ENCODE data around the gene MAPK12.

MAPK12 gene

DNA sequence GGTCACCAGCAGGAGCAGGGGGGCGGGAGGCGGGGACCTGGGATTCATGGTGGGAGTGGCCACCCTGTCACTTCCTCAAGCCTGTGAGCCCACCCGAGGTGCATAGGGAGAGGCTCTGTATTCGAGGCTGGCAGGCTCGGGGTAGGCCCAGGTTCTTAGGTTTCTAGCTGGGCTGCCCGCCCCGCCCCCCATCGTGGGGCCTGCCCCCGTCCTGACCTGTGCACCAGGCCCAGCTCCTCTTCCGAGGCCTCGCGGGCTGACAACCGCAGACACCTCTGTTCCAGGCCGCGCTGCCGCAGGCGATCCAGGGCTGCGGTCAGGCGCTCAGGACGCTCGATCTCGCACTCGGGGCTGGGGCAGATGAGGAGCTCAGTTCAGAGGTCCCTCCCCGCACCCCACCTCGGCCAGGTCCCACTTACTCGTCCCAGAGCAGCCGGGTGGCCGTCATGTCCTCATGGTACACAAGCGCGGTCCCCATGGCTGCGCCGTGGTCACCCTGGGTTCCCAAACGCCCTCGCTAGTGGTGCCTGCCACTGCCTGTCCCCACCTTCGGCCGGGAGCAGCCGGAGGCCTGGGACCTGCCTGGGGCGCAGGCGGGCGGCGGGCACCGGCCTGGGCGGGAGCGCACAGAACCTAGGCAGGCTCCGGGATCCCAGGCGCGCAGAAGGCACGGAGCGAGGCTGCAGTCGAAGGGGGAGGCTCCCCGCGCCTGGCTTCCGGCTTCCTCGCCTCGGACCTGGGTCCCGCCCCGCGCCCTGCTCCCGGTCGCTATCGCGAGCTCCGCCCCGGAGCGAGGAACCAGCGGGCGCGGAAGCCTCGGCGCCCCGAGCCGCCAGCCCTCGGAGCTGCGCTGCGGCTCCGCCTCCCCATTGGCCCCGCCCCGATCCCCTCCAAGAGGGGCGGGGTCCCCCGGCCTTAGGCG, 10.7 kb downstream of the MAPK12 start, which contains the start of gene HDAC10:
TSS of gene HDAC10 (minus strand) at position 711 of the 922 bp plus-strand sequence. CDS start at position 478, 233 bp downstream.
- peak; percentile 70 for DNase-seq

DNA sequence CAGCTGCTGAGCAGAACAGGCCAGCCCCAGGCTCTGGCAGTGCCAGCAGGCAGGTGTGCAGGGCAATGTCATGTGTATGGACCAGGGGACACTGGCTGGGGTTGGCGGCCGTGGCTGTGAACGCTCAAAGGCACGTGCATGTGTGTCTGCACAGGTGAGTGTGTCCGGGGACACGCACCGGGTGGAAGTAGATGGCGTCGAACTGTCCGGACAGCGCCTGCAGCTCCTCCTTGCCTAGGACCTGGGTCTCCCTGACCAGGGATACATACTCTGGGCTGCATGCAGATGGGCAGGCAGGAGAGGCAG, 11.3 kb downstream of the MAPK12 start:
- DNase-seq = no peak

DNA sequence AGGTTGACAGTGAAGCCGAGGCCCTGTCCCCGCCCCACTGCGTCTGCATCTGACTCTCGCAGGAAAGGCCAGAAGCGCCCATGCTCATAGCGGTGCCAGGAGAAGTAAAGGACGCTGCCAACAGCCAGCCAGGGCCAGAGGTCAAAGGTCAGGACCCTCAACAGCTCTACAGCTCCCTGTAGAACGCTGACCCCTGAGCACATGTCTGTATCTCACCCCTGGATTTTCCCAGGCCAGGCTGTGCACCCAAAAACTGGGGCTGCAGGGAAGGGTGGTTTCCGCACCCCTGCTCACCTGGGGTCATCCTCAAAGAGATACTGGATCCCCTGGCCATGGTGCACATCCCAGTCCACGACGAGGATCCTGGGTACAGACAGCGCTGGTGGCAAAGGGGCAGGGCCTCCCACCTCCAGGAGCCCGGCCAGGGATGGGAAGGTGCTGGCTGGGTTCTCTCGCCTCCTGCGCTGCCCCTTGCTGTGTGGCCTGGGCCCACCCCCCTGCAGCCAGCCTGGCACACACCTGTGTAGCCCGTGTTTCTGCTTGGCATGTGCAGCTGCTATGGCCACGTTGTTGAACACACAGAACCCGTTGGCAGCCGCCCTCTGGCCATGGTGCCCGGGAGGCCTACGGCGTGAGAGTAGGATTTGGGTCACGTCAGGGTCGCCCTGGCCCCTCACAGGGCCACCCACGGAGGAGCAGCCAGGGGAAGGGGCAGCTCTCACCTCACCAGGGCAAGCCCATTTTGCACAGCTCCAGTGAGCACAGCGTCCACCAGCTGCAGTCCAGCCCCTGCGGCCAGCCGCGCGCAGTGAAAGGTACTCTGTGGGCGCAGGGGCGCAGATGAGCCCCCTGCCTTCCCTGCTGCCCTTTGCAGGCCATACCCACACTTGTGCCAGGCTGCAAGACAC, 11.9 kb downstream of the MAPK12 start:
- no peak for DNase-seq

DNA sequence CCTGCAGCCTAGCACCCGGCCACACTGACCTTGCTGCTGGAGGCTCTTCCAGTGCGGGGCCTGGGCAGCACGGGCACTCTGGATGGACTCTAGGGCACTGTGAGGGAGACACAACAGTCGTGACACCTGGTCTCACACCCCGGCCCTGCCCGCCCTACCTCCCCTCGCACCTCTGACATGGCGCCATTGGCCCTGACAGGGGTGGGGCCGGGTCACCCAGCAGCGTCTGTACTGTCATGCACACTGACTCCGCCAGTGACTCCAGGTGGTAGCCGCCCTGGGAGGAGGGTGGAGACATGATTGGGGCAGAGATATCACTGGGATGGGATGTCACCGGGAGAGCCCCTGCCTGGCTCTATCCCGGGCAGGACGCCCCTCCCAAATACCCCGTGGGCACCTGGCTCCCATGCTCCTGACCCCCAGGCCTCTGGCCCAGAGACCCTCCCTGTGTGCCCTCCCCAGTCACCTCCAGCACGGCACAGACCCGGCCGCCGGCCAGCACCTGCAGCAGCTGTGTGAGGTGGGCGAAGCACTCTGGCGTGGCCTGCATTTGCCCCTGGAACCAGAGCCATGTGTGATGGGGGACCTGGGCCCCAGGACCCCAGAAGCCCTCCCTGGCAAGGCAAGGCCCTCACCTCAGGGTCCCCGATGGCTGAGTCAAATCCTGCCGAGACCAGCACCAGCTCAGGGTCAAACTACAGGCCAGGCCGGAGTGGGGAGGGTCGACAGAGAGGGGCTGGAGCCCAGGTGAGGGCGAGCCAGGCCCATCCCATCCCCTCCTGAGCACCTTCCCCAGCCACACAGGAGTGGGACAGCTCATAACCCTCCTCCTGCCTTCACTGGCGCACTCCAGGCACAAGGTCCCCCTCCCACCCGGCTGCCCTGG, 13.0 kb downstream of the MAPK12 start:
- no peak for DNase-seq

DNA sequence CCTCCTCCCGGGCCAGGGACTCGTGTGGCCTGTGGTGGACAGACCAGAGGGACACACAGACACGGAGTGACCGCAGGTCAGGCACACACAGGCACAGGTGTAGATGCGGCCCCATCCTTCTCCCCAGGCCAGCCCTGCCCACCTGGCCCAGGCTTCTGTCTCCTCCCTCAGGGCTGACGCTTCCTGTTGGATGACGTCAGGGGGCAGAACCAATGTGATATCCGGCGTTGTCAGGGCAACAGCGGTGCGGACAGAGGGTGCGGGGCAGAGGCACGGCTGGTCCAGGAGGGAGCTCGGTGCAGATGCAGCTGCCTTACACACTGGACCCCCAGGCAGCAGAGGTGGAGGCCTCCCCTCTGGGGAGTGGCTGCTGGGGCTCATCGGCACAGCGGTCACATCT, 13.7 kb downstream of the MAPK12 start:
- peak; percentile 38 for DNase-seq

DNA sequence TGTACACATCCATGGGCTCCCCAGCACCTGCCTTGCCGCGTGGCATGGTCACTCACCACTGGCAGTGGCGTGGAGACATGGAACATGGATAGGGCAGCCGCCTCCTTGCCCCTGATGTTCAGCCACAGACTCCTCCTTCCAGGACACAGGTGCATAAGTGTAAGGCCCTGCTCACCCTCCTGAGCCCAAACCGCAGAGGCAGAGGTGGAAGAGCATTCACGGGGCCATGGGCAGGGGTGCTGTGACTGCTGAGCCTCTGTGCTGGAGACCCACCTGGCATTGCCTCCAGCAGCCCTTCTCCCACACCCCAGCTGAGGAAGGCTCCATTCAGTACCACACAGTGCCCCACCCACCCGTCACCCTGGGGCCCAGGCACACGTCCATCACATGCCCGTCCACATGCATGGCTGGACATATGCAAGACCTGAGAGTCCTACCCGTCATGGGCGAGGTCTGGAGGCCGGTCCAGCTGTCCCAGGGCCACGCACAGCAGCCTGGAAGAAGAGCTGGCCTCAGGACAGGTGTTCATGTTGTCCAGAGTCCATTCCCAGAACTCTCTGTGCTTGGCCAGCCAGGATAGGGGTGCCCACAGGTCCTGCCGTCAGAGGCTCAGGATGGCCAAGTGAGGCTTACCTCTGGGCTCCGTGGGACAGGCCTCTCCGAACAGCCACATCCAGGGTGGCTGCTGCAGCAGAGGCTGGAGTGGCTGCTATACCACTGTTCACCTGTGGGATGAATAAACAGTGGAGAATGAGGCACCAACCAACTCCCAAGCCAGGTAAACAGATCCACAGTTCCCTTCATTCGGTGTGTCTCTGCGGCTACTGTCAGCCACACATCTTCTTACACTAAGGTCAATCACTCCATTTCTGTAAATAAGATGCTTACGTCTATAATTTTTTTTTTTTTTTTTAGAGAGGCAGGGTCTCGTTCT, 15.0 kb downstream of the MAPK12 start:
- DNase-seq = no peak

DNA sequence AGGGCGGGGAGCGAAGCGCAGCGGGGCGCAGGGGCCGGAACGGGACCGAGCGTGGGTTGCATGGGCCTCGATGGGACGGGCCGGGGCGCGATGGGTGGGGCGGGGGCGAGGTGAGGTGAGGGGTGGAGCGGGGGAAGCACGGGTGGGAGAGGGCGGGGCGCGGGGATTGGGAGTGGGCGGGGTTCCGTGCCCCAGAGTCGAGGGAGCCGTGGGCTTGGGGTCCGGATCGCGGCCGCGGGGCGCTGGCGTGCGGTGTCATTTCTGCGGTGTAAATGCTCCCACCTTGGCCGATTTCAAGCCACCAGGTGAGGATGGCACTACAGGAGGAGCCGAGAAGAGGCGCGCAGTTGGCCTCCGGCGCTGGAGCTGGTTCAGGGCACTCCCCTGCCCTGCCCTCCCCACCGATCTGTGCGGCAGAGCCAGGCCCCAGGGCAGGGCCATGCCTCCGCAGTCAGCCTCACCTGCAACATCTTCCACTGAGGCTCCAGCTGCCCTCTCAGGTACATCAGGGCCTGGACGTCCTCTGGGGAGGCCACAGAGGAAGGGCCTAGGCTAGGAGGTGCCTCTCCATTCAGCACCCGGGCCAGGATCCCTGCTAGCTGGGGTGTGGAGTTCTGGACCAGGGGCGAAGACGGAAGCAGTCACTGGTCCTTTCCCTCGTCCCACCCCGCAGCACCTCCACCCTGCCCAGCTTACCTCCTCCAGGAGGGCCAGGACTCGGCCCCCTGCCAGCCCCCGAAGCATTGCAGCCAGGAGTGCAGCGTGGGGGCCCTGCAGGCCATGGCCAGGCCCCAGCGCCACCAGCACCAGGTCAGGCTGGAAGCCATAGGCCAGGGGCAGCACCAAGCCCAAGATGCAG, 16.0 kb downstream of the MAPK12 start:
- DNase-seq = no peak

DNA sequence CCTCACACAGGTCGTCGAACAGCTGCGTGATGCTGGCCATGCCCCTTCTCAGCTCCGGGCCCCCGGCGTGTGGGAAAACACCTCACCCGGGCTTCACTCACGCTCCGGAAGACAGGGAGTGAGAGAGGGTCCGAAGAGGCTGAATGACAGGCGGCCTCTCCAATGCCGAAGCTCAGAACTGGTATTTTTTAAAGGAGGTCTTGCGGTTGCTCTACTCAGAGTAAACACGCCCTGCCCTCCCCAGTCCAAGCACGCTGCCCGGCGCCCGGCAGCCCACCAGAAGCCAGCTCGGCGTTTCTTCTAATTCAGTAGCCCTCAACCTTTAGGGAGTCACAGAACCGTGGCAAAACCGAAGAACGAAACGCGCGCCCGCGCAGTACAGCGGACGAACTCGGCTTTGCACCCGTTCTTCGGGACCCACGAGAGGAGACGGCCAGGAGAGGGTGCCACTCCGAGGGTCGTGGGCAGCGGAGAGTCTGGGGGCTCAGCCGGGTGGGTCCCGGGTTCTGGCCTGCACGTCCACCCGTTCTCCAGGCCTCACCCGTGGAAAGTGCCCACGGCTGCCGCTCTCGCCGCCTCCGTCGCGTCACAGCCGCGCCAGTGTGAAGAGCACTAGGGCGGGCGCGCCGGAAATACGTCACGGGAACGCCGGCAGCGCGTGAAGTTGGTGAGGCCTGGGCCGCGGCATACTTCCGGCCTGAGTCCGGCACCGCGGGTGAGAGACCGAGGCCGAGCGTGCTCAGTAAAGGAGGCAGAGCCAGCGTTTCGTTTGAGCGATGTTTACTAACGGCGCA, 16.9 kb downstream of the MAPK12 start, which contains the start of gene TUBGCP6:
TSS of gene TUBGCP6 (minus strand) at position 604 of the 794 bp plus-strand sequence. CDS start at position 40, 564 bp downstream.
- DNase-seq = peak; percentile 85

DNA sequence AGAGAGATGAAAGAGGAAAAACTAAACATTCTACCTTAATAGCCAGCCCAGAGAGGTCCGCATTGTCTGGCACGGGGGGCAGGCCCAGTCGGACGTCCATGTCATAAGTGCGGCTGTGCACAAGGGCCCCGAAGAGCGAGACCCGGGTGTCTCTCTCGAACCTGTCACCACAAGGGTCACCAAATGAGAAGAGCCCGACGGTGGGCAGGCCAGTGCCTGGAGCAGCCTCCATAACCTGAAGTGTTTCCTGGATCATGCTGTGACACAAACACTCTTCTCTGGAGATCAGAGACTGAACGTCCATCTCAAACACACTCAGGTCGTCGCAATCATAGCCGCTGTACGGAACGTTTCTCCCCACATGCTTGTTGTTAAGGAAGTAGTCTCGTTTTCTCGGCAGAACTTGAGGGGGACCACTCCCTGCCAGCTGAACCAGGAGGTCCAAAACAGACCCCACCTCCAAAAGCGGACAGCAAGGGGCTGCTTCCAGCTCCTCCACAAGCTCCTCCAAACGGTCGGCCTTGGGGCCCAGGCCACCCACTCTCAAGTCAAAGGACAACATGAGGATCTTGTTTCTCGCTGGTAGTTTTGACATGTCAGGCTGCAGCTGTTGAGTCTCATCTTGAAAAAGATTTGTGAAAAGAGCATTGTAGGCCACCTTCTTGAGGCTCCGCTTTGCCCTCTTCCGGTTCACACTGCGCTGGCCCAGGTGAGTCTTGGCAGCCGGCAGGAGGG, 17.6 kb downstream of the MAPK12 start:
- DNase-seq = no peak

DNA sequence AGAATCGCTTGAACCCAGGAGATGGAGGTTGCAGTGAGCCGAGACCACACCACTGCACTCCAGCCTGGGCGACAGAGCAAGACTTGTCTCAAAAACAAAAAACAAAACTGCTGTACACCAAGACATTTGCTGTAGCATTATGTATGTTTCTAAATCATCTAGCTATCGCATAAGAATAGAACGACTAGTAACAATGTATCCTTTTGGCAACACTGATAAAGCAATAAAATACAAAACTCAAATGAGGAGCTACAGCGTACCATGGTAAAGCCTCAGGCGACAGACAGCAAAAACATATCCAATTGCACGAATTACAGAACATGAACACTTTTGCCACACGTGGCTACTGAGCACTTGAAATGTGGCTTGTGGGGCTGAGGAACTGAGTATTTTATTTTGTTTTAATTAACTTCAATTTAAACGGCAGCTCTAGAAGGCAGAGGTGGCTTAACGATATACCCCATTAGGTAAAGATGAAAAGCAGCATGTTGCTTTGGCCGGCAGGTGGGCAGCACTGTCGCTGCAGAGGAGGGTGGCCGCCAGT, 19.0 kb downstream of the MAPK12 start:
- no peak for DNase-seq

DNA sequence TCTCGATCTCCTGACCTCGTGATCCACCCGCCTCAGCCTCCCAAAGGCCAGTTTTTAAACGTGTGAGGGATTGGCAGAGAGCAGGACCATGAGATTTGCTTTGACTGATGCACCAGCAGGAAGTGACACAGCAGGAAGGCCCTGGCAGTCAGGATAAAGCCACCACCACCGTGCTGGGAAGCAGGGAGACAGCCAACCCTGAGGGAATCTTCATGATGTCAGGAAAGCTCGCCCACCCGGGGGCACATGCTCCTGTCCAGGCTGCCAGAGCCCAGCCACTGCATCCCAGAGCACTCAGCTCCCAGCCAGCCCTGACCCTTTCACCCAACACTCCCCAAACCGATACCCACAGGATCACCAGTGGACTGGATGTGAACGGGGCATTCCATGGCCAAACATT, 22.7 kb downstream of the MAPK12 start:
- DNase-seq = no peak

DNA sequence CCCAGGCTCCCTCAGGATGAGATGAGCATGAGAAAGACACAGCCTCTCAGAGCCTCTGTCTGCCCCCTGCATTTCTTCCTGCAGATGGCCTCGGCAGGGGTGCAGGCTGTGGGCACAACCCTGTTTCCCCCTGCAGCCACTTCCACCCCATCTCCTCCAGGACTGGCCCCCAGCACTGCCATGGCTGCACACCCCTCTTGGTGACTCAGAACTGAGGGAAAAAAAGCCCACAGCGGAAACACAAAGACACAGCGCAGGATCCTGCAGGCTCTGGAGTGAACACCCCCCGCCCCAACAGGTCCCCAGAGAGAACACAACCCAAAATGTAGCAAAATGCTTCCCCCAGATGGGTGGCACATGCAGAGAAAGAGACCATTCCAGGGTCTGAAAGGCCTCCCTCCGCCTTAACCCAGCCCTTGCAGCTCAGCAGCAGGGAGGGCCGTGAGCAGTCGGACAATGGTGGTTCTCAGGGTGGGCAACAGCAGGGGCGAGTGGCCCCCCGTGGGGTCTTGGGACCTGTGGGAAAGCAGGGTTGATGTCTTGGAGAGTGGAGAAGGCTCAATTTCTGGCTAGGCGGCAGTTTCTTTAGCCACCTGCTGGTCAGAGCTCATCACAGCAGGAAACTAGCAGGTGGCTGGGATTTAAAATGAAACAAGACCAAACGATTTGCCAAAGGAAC, 24.6 kb downstream of the MAPK12 start:
- DNase-seq = no peak

DNA sequence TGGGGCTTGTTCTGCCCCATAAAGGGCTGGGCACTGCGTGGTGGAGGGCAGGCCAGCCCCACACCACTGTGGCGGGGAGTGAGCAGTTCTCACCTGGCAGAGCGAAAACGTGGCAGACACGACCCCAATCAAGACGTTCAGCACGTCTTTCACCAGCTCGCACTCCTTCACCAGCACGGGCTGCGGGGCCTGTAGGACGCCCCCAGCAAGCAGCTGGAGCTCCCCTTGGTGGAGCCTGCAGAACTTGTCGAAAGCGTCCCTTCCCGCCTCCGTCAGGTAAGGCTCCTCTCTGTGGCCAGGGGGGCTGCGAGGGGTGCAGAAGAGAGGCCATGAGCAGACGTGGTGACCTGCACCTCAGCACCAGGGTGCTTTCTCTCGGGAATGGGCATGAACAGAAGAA, 28.3 kb downstream of the MAPK12 start:
- no peak for DNase-seq

DNA sequence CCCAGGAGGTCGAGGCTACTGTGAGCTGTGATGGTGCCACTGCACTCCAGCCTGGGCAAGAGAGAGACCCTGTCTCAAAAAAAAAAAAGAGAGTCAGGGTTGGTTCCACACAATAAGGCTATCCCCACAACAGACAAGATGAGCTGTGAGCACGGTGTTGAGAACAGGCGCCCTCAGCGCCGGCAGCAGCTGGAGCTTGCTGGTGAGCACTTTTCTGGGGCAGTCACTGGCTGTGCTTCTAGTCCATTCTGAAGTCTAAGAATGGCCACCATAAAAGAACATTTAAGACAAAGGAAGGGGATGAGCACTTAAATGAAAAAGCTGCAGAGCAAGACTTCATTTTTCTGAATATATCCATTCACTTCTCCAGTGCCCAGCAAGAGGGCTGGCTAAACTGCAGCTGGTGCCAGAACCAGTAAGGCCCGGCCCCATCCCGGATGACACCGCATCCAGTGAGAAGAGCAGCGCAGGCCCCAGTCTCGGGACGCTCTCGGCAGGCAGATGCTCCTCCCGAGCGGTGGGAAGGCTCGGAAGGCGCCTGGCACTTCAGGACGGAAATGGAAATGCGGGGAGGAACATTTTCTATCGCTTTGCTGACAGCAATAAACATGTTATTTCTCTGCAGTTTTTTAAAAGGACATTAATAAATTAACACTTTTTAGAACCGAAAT, 28.9 kb downstream of the MAPK12 start:
- DNase-seq = no peak

DNA sequence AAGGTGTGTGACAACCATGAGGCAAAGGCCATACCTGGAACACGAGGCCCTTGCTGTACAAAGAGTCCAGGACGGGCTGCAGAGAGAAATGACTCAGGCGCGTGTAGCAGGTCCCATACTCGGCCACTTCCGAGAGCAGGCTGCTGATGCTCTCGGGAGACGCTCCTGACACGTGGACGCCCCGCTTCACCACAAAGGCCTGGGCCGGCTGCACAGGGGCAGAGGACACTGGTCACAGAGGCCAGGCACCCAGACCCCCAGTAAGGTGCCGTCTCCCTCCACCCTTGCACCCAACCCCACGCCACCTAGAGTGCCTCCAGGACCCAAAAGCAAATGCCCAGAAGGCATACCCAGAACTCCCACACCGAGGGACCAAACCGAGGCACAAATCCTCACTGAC, 32.1 kb downstream of the MAPK12 start:
- no peak for DNase-seq

DNA sequence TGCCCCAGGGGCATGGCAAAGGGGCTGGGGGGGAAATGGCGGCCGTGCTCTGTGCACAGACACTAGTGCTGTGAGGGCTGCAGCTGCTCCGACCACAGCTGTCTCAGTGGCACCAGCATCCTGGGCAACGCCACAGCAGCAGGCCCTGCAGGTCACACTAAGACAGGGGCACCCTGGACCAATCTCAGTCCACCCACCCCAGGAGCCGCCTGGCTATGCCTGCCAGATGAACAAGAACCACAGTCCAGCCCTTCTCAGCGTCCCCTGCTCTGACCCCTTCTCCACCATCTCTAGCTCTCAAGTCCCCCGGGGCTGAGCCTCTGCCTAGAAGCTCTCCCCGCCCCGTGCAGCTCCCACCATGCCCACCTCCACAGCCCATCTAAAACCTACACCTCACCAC, 33.1 kb downstream of the MAPK12 start:
- no peak for DNase-seq

DNA sequence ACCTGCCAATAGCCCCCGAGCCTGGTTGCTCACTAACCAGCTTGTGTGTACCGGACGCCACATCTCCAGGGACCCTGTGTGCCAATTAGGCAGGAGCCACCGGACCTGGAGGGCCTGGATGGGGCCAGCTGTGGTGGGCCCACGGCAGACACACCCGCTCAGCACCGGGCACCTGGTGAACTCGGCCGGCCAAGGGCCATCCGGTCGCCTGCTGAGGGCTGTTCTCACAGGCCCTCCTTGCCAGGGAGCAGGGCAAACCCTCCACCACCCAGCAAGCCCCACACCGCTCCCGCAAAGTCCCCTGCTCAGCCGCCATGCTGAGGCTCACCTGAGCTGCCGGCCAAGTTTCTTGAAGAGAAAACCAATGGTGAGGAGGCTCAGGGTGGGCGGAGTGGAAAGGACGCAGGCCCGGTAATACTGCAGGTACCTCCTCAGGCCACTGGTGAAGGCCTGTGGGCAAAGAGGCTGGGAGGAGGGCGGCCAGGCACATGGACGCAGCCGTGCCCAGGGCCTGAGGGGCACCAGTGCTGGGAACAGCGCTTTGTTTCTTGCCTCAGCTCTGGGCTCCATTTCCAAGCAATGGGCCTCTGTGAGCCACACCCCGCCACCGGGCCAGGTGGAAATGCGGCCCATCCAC, 33.8 kb downstream of the MAPK12 start:
- no peak for DNase-seq

All from activated effector memory CD4-positive, alpha-beta T cell treated with Interleukin-2 at 50 U/mL for 16 hours (primary cell).